HepG2 (cell line): ENCODE data around the gene SULT2B1. TPM values are rescaled to one million over a fixed set of nuclear protein-coding genes. Genes with fewer than 3 reads are reported as not detected.
A peak's percentile ranks its signal among the peaks of the same experiment; 100 is the strongest.

Source experiments
- ATAC-seq: fragments of 200-7000 bp; cut with Tn5 transposase; 3 replicates; pipeline ENCODE4 v1.9.1; 2020; ENCODE audit warnings: mild to moderate bottlenecking, moderate library complexity
- BruUV-seq: library from RNA; stranded (reverse); fragments of 400-500 nt; replicated peaks from 2 replicates; lab custom pipeline; 2021; lab: Mats Ljungman, UMichigan
- CTCF ChIA-PET: fragments of 300-600 bp; formaldehyde crosslinking; extraction: SDS; loops from one replicate; lab custom pipeline; 2021; ENCODE audit warnings: low total read pairs, inconsistent platforms, low intra/inter-chr PET ratio; lab: Yijun Ruan, JAX
- POLR2A ChIA-PET: fragments of 350-600 bp; sonication (Branson Sonifier 250); formaldehyde crosslinking; loops from one replicate; lab custom pipeline; 2020; ENCODE audit warnings: antibody characterized with exemption, inconsistent platforms; lab: Yijun Ruan, JAX
- DNase-seq: peaks from one replicate; pipeline ENCODE4 v3.0.0-alpha.2; 2015; ENCODE audit warnings: low spot score
- FAIRE-seq: peaks from 3 replicates; lab custom pipeline; 2011; peaks lifted over from hg19 to GRCh38; lab: Jason Lieb, UNC
- H2AFZ ChIP-seq: one replicate; pipeline ENCODE4 v1.6.1; 2011; ENCODE audit warnings: low read length, inconsistent platforms
- H3K27ac ChIP-seq: fragments of 300-600 bp; 3 replicates; pipeline ENCODE4 v1.8.0; 2011; ENCODE audit warnings: mixed run types, mild to moderate bottlenecking, mixed read lengths, low read length, inconsistent platforms; ENCODE audit not compliant: insufficient read depth; ENCODE audit errors: extremely low read length
- H3K27me3 ChIP-seq, 2 experiments: fragments of 200-600 bp in 1 of 2; 2 replicates in 1 of 2; 3 replicates in 1 of 2; pipeline versions ENCODE4 v1.6.0 to v1.8.0; 2011; ENCODE audit warnings: low read length in 2 of 2, mild to moderate bottlenecking in 2 of 2, moderate library complexity in 2 of 2, inconsistent platforms in 1 of 2; ENCODE audit not compliant: insufficient read depth in 2 of 2, control insufficient read depth in 1 of 2
- H3K36me3 ChIP-seq, 2 experiments: fragments of 200-600 bp in 1 of 2; replicated peaks in 1 of 2; 2 replicates in 1 of 2; 3 replicates in 1 of 2; pipeline versions ENCODE4 v1.5.1 to v1.8.0; 2011; ENCODE audit warnings: low read length in 2 of 2, inconsistent platforms in 1 of 2; ENCODE audit not compliant: insufficient read depth in 2 of 2, control insufficient read depth in 1 of 2
- H3K4me1 ChIP-seq: 2 replicates; pipeline ENCODE4 v1.5.1; 2012; ENCODE audit warnings: low read length, inconsistent platforms; ENCODE audit not compliant: insufficient read depth
- H3K4me2 ChIP-seq: 2 replicates; pipeline ENCODE4 v1.6.0; 2011; ENCODE audit warnings: low read depth, low read length, inconsistent platforms
- H3K4me3 ChIP-seq, 3 experiments: fragments of 200-600 bp in 1 of 3; sonication (generic), shearing (Covaris generic) in 1 of 3; replicated peaks in 1 of 3; 2 replicates each; pipeline ENCODE4 v1.5.1; 2011 to 2016; ENCODE audit warnings: low read length in 3 of 3, inconsistent platforms in 2 of 3, low read depth in 2 of 3, mild to moderate bottlenecking in 2 of 3, control low read depth in 1 of 3, mixed read lengths in 1 of 3; ENCODE audit not compliant: insufficient read depth in 1 of 3
- H3K79me2 ChIP-seq: one replicate; pipeline ENCODE4 v1.6.1; 2011; ENCODE audit warnings: low read length, inconsistent platforms; ENCODE audit not compliant: insufficient read depth
- H3K9ac ChIP-seq: 2 replicates; pipeline ENCODE4 v1.6.0; 2011; ENCODE audit warnings: mild to moderate bottlenecking, low read depth, low read length, inconsistent platforms; ENCODE audit not compliant: insufficient read depth
- H3K9me3 ChIP-seq: 2 replicates; pipeline ENCODE4 v1.5.1; 2012; ENCODE audit warnings: mild to moderate bottlenecking, low read length
- H4K20me1 ChIP-seq: 2 replicates; pipeline ENCODE4 v1.6.0; 2011; ENCODE audit warnings: inconsistent platforms, mild to moderate bottlenecking, low read length, moderate library complexity; ENCODE audit not compliant: insufficient read depth
- ATRX ChIP-seq: sonication (generic); formaldehyde crosslinking; IDR thresholded peaks from 2 replicates; pipeline ENCODE4 v1.4.0; 2020; ENCODE audit warnings: missing genetic modification reagents, borderline replicate concordance
- CENPX ChIP-seq: sonication (generic); formaldehyde crosslinking; IDR thresholded peaks from 2 replicates; pipeline ENCODE4 v1.9.0; 2021; ENCODE audit warnings: mild to moderate bottlenecking, missing genetic modification reagents, moderate library complexity
- DPF2 ChIP-seq: sonication (generic); formaldehyde crosslinking; IDR thresholded peaks from 2 replicates; pipeline ENCODE4 v1.4.0; 2020; ENCODE audit warnings: mild to moderate bottlenecking, low read depth, missing genetic modification reagents, borderline replicate concordance
- MTF1 ChIP-seq: sonication (generic); formaldehyde crosslinking; IDR thresholded peaks from 2 replicates; pipeline ENCODE4 v1.5.0; 2020; ENCODE audit warnings: missing genetic modification reagents
- ZNF121 ChIP-seq: sonication (generic); formaldehyde crosslinking; IDR thresholded peaks from 2 replicates; pipeline ENCODE4 v1.5.0; 2020; ENCODE audit warnings: mild to moderate bottlenecking, missing genetic modification reagents
- ZNF329 ChIP-seq: sonication (generic); formaldehyde crosslinking; IDR thresholded peaks from 2 replicates; pipeline ENCODE4 v1.9.0; 2021; ENCODE audit warnings: low read depth, mild to moderate bottlenecking, missing genetic modification reagents
- ZNF615 ChIP-seq: sonication (generic); formaldehyde crosslinking; IDR thresholded peaks from 2 replicates; pipeline ENCODE4 v1.5.0; 2020; ENCODE audit warnings: mild to moderate bottlenecking, missing genetic modification reagents, borderline replicate concordance
- WGBS: methylation state at CpG from one replicate; pipeline ENCODE4 v1.1.6; 2017; ENCODE audit warnings: low lambda C conversion rate; 5-methylcytosine and 5-hydroxymethylcytosine counted together
- in situ Hi-C: cut with HindIII; loops from 2 replicates; pipeline ENCODE4 v1.10.0; 2017; ENCODE audit warnings: low pct_unique_long_range_greater_than_20kb; ENCODE audit not compliant: extremely low pct_ligation_motif_present
- intact Hi-C: fragments of 100-400 bp; cut with micrococcal nuclease; formaldehyde crosslinking; loops from one replicate; pipeline ENCODE4 v1.10.0; 2022; ENCODE audit not compliant: unreplicated experiment
- polyA plus RNA-seq, 8 experiments: library from polyadenylated mRNA; depleted of rRNA in 3 of 8; stranded (reverse) in 7 of 8; unstranded in 1 of 8; fragments of >200 nt; fragmentation: Illumina TruSeq in 4 of 8; extraction: Trizol in 4 of 8; gene quantifications; 2 replicates each; pipeline versions ENCODE4 v1.2.1 to v1.2.3, GENCODE V29; 2011 to 2016; ENCODE audit warnings: low read depth in 4 of 8, missing spikeins in 1 of 8, mixed read lengths in 1 of 8; ENCODE audit not compliant: insufficient read depth in 1 of 8
- total RNA-seq, 5 experiments: library from RNA; depleted of rRNA; stranded (reverse); fragments of >200 nt; fragmentation: Illumina TruSeq; extraction: Trizol; gene quantifications; 2 replicates each; pipeline ENCODE4 v1.2.3, GENCODE V29; 2016; ENCODE audit warnings: low read depth in 1 of 5

SULT2B1 gene
- total and polyA plus RNA-seq, 2 of the 13 experiments (the other 11 are each of a cell fraction or from before 2014, with no cell fraction given) = 0.13 TPM; not detected in 1

GRCh38 chr19:48641850-48642249 lies 89.9 kb downstream of the SULT2B1 start:
- FAIRE-seq (no peak), DNase-seq (no peak)
- WGBS = 48% methylated on average over 2 of the region's 2 CpGs
- Histone ChIP-seq H3K9me3 (no peaks in the 10 kb centered on the region), H3K4me2 (no peak overlapping the region), H3K27ac (no peak overlapping the region), H3K36me3 (no peaks in the 10 kb centered on the region), H3K4me1 (peaks cover 47% of the 10 kb centered on the region), H2AFZ (no peak overlapping the region), H3K9ac (no peak overlapping the region), H4K20me1 (no peaks in the 10 kb centered on the region)
- in situ Hi-C loops = no loop called here
- TF ChIP-seq ATRX (CRISPR knock-in tag) (no peak), ZNF615 (CRISPR knock-in tag) (no peak), DPF2 (CRISPR knock-in tag) (no peak), MTF1 (CRISPR knock-in tag) (no peak), CENPX (no peak)
- TF ChIP-seq, all 625 proteins: peak for 0
- Histone ChIP-seq H3K27me3 (peaks cover 1 to 8% of the 10 kb centered on the region in 2 experiments; a peak in 4 of 5 replicates), H3K4me3 (no peak overlapping the region), H3K79me2 (no peaks in the 10 kb centered on the region)
- ChIA-PET POLR2A (interaction anchor here (1.1 to 1.6 kb wide), 2 partner anchors 23 kb away, joined by 3 to 4 read pairs; partner anchors contain the start of genes RPL18 and SPHK2), CTCF (no interaction called here)
- intact Hi-C loops = no loop called here
- no TSS peak for BruUV-seq
- no peak for ATAC-seq

GRCh38 chr19:48642862-48643261 lies 90.9 kb downstream of the SULT2B1 start:
- in situ Hi-C loops (no loop called here), intact Hi-C loops (no loop called here)
- peaks cover 37% of the 10 kb centered on the region for H3K4me1 ChIP-seq
- ATAC-seq (no peak), DNase-seq (no peak), FAIRE-seq (no peak)
- H3K9me3 ChIP-seq = no peaks in the 10 kb centered on the region
- no TSS peak for BruUV-seq
- no peaks in the 10 kb centered on the region for H3K36me3 ChIP-seq
- WGBS = 87% methylated on average over 5 of the region's 5 CpGs
- no peak overlapping the region for H2AFZ ChIP-seq
- H3K4me3 ChIP-seq = no peak overlapping the region
- no peak overlapping the region for H3K9ac ChIP-seq
- peaks cover 1 to 8% of the 10 kb centered on the region in 2 experiments; a peak in 4 of 5 replicates for H3K27me3 ChIP-seq
- TF ChIP-seq ZNF329 (CRISPR knock-in tag) = no peak
- 0 out of 2 replicates have a peak, but pooled peaks have one; percentile 24 for TF ChIP-seq ZNF121 (CRISPR knock-in tag)
- POLR2A ChIA-PET = interaction anchor here (1.6 kb wide), 1 partner anchor 24 kb away, joined by 3 read pairs; the partner anchor contains the start of genes RPL18 and SPHK2
- H4K20me1 ChIP-seq = no peaks in the 10 kb centered on the region
- CTCF ChIA-PET = no interaction called here
- no peak overlapping the region for H3K27ac ChIP-seq
- H3K79me2 ChIP-seq = no peaks in the 10 kb centered on the region
- no peak overlapping the region for H3K4me2 ChIP-seq
